C4-2B (cell line): ENCODE results near the gene SPIB.

Experiments used
- H3K27ac ChIP-seq: fragments of 450-650 bp; 2 replicates; pipeline ENCODE4 v1.5.1; 2017
- ZFX ChIP-seq: fragments of 450-650 bp; IDR thresholded peaks from 2 replicates; pipeline ENCODE4 v1.6.1; 2017
- TF ChIP-seq, protein P1 (sequence below): fragments of 450-650 bp; conservative IDR thresholded peaks from 2 replicates; pipeline ENCODE4 v1.5.1; 2017; ENCODE audit warnings: mild to moderate bottlenecking

SPIB gene

DNA sequence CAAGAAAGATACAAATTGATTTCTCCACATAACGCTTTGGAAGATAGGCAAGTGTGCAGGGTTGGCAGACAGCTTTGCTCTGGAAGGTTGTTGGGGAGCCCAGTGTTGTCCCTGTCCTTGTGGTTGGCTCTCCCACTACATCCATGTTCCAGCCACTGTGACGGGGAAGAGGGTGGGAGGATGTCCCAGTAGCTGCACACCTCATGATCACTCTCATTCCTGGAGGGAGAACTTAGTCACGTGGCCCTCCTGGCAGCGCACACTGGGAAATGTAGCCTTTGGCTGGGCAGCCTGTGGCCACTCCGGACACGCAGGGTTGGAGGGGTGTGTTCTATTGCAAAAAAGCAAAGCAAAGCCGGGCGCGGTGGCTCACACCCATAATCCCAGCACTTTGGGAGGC lies 24.7 kb upstream of the SPIB start:
- no peak for TF ChIP-seq ZFX
- TF ChIP-seq, protein P1, sequence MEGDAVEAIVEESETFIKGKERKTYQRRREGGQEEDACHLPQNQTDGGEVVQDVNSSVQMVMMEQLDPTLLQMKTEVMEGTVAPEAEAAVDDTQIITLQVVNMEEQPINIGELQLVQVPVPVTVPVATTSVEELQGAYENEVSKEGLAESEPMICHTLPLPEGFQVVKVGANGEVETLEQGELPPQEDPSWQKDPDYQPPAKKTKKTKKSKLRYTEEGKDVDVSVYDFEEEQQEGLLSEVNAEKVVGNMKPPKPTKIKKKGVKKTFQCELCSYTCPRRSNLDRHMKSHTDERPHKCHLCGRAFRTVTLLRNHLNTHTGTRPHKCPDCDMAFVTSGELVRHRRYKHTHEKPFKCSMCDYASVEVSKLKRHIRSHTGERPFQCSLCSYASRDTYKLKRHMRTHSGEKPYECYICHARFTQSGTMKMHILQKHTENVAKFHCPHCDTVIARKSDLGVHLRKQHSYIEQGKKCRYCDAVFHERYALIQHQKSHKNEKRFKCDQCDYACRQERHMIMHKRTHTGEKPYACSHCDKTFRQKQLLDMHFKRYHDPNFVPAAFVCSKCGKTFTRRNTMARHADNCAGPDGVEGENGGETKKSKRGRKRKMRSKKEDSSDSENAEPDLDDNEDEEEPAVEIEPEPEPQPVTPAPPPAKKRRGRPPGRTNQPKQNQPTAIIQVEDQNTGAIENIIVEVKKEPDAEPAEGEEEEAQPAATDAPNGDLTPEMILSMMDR, result no peak
- H3K27ac ChIP-seq, result no peak overlapping the region

DNA sequence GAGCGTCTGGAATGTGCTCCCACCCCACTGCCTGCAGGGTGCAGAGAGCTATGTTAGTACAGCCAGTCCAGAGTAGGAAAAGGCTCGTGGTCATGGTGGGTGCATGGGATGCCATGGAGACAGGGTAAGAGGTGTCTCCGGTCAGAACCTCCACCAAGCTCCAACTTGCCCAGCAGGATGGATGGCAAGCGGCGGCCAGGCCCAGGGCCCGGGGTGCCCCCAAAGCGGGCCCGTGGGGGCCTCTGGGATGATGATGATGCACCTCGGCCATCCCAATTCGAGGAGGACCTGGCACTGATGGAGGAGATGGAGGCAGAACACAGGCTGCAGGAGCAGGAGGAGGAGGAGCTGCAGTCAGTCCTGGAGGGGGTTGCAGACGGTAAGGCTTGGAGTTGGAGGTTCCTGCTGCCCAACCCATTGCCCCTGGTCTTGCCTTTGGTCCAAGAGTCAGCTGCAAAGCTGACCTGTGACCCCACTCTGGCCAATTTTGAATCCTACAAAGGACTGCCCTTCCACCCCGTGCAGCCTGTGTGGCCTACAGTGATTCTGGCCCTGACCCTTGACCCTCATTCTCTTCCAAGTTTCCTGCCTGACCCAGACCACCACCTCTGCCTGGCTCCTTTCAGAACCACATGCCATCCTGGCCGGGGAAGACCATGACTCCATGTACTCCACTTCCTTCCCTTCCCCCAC lies 19.9 kb upstream of the SPIB start:
- no peak overlapping the region for H3K27ac ChIP-seq
- TF ChIP-seq, protein P1, result no peak
- TF ChIP-seq ZFX, result no peak

DNA sequence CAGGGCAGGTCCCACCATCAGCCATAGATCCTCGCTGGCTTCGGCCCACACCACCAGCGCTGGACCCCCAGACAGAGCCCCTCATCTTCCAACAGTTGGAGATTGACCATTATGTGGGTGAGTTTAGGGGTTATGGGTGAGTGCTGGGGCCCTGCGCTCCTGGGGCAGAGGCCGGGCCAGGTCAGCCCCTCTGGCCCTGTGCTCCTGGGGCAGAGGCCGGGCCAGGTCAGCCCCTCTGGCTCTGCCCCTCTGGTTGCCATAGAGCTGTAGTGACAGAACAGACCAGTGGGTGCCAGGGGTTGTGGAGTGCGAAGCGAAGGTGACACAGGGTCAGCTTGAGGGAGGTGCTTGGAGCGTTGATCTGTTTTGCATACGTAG lies 19.4 kb upstream of the SPIB start:
- H3K27ac ChIP-seq, result no peak overlapping the region
- no peak for TF ChIP-seq ZFX
- TF ChIP-seq, protein P1, result no peak

DNA sequence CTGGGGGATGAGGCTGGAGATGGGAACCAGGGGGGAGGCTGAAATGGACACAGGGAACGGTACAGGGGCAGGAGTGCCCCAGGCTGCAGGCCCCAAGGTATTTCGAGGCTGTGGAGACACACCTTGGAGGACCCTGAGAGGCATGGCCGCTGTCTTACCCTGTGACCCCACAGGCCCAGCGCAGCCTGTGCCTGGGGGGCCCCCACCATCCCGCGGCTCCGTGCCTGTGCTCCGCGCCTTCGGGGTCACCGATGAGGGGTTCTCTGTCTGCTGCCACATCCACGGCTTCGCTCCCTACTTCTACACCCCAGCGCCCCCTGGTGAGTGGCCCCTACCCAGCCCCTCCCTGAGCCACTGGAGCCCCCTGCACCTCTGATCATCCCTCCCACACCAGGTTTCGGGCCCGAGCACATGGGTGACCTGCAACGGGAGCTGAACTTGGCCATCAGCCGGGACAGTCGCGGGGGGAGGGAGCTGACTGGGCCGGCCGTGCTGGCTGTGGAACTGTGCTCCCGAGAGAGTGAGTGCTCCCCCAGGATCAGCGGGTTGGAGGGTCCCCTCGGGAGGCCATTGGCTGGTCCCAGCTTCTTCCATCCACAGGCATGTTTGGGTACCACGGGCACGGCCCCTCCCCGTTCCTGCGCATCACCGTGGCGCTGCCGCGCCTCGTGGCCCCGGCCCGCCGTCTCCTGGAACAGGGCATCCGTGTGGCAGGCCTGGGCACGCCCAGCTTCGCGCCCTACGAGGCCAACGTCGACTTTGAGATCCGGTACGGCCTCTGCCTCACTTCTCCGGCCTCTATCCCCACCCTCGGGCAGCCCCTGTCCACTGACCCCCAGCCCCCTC lies 16.9 kb upstream of the SPIB start:
- no peak overlapping the region for H3K27ac ChIP-seq
- TF ChIP-seq, protein P1, result no peak
- no peak for TF ChIP-seq ZFX

DNA sequence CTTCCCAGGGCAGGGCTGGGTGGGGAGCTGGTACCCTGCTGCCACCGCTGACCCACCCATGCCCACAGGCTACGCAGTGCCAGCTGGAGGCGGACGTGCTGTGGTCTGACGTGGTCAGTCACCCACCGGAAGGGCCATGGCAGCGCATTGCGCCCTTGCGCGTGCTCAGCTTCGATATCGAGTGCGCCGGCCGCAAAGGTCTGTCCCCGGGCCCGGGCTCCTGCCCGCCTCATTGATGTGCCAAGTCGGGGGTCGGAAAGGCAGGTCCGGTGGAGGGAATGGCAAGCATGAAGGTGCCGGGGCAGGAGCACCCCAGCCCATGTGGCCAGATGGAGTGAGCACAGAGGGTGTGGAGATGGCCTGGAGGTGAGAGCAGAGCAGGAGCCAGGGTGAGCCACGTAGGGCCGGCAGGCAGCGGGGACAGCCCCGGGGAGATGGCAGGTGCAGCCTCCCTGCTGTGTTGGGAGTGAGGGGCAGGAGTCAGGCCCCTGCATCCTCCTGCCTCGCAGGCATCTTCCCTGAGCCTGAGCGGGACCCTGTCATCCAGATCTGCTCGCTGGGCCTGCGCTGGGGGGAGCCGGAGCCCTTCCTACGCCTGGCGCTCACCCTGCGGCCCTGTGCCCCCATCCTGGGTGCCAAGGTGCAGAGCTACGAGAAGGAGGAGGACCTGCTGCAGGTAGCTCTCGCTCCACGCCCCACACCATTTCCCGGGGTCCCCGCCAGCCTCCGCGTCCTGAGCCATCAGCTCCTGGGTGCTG lies 16.0 kb upstream of the SPIB start:
- TF ChIP-seq, protein P1, result no peak
- no peak for TF ChIP-seq ZFX
- no peak overlapping the region for H3K27ac ChIP-seq

DNA sequence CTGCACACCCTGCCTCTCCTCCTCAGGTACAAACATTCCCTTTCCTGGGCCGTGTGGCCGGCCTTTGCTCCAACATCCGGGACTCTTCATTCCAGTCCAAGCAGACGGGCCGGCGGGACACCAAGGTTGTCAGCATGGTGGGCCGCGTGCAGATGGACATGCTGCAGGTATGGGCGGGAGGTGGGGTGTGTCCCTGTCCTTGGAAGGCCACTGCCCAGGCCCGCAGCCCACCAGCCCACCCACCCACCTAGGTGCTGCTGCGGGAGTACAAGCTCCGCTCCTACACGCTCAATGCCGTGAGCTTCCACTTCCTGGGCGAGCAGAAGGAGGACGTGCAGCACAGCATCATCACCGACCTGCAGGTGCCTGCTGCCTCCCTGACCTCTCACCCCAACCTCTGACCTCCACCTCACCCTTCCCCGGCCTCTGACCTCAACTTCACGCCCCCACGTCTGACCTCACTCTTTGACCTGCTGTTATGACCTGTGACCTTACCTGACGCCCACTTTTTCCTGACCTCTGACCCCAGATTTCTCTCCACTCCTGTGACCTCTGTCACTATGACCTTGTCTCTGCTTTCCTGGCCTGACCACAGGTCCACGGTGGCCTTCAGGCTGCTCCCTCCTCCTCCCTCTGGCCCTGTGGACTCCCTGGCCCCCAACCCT lies 12.4 kb upstream of the SPIB start:
- no peak overlapping the region for H3K27ac ChIP-seq
- no peak for TF ChIP-seq ZFX
- TF ChIP-seq, protein P1, result no peak
